ENCODE data around the gene GJB5. TPM values are rescaled to one million over a fixed set of nuclear protein-coding genes. Genes with fewer than 3 reads are reported as not detected.
"Not testable (repeated sequence)": the region's sequence is repeated elsewhere in the genome, so short reads cannot be mapped to it uniquely, and the experiment has no call there.

The GJB5 gene
- polyA plus RNA-seq, 1 donor: 0.39 TPM

DNA sequence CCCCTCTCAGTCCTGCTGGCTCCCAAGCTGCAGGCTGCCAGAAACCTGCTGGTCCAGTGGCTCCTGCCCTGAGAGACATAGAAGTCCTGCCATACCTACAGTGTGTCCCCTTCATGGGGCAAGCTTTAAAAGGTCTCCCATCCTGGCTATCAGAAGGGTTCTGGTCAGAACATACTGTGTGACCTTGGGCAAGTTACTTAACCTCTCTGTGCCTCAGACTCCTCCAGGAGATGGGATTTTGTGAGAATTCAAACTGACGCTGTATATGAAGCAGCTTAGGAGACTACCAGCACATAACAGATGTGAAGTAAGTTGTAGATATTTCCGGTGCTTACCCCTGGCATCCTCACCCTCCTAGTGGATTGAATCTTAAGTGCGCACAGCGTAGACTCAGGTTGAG, 8.7 kb upstream of the GJB5 start:
- DNase-seq: no peak

DNA sequence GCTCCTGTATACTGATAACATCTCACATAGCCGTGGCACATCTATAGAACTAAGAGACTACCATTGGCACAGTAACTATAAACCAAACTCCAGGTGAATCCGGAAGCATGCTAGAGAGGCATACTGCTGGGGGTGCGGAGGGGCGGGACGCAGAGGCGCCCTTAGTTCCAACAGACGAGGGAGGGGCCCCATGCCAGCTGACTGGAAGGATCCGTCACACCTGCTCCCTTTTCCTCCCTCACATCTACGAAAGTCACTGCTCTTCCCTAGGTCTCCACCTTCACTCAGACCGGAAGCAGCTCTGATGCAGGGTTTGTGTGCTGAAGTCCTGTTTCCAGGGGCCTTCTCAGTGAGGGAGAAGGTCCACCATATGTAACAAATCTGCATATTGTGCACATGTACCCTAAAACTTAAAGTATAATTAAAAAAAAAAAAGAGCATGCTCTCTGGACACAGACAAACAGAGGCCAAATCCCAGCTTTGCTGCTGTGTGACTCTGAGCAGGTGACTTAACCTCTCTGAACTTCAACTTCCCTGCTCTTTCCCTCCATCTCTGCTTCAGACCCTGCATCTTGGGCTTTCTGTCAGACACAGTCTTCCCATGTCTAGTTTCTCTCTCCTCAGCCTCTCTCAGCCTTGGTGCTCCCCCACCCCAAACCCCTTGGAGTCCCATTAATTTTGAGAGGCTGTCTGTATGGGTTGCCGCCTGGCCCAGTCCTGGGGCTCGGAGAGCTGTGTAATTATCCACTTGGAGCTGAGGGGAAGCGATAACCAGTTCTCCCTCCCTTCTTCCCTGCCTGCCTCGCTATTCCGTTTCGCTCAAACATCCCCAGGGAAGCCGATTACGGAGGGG, 7.8 kb upstream of the GJB5 start:
- no peak for DNase-seq

DNA sequence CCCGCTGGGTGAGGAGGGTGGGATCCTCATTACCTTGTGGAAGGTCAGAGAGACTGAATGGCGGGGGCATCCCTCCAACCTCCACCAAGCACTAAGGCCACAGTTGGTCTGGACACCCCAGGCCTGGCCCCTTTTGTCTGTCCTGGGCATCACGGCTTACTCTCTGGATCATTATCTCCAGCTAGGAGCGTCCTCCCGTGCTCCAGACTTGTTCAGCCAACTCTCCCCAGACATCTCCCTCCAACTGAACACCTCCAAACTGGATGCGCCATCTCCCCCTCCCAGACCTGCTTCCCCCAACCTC, 7.3 kb upstream of the GJB5 start:
- DNase-seq: no peak

DNA sequence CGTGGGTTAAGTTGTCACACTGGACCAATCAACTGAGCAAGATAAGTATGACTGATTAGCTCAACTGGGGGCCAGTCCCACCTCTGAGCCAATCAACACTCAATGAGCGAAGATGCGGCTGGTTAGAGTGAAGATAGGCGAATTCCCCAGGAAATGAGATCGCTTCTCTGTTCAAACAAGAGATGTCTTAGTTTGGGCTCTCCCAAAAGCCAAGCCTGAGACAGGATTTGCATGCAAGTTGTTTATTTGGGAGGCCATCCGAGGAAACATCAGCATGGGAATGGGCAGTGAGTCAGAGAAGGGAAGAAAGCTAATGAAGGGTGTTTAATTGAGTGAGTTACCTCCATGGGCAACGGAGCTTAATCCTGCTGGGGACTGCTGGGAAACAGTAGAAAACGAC, 4.9 kb upstream of the GJB5 start:
- no peak for DNase-seq

- no peak for DNase-seq
Observed at GRCh38 chr1:34750610-34751009, 4.2 kb upstream of the GJB5 start.

- DNase-seq: no peak
Observed at GRCh38 chr1:34753163-34753562, 1.7 kb upstream of the GJB5 start.

DNA sequence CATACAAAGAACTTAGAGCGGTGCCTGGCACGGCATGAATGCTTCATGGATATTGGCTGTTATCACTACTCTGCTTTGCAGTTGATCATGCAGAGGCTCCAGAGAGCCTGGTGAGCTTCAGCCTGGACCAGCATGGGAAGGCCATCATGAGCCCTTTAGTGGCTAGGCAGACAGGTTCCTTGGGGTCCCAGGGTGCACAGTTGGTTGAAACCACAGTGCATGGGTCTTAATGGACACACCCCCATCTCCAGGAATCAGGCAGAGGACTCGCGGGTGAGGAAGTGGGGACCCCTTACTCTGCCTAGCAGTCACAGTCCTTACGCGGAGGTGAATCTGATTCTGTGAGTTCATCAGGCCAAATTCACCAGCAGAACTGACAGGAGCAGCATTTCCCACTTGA, 1.1 kb downstream of the GJB5 start:
- no peak for DNase-seq

DNA sequence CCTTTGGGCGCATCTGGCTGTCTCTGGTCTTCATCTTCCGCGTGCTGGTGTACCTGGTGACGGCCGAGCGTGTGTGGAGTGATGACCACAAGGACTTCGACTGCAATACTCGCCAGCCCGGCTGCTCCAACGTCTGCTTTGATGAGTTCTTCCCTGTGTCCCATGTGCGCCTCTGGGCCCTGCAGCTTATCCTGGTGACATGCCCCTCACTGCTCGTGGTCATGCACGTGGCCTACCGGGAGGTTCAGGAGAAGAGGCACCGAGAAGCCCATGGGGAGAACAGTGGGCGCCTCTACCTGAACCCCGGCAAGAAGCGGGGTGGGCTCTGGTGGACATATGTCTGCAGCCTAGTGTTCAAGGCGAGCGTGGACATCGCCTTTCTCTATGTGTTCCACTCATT, 2.5 kb downstream of the GJB5 start:
- no peak for DNase-seq

- DNase-seq: no peak
Observed at GRCh38 chr1:34758751-34759150, 3.9 kb downstream of the GJB5 start.

GRCh38 chr1:34759503-34760357, 4.9 kb downstream of the GJB5 start, which contains the start of gene GJB4:
Gene GJB4, plus strand, starts transcription at chr1:34759740. Its CDS starts 1,515 bp downstream, at chr1:34761255.
- no peak for DNase-seq

GRCh38 chr1:34761176-34761761, 6.4 kb downstream of the GJB5 start:
- no peak for DNase-seq

DNA sequence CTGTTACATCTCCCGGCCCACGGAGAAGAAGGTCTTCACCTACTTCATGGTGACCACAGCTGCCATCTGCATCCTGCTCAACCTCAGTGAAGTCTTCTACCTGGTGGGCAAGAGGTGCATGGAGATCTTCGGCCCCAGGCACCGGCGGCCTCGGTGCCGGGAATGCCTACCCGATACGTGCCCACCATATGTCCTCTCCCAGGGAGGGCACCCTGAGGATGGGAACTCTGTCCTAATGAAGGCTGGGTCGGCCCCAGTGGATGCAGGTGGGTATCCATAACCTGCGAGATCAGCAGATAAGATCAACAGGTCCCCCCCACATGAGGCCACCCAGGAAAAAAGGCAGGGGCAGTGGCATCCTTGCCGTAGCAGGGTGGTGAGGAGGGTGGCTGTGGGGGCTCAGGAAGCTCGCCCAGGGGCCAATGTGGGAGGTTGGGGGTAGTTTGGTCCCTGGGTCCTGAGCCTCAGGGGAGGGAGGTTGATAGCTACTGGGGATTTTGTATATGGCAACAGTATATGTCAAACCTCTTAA, 7.0 kb downstream of the GJB5 start:
- no peak for DNase-seq

DNA sequence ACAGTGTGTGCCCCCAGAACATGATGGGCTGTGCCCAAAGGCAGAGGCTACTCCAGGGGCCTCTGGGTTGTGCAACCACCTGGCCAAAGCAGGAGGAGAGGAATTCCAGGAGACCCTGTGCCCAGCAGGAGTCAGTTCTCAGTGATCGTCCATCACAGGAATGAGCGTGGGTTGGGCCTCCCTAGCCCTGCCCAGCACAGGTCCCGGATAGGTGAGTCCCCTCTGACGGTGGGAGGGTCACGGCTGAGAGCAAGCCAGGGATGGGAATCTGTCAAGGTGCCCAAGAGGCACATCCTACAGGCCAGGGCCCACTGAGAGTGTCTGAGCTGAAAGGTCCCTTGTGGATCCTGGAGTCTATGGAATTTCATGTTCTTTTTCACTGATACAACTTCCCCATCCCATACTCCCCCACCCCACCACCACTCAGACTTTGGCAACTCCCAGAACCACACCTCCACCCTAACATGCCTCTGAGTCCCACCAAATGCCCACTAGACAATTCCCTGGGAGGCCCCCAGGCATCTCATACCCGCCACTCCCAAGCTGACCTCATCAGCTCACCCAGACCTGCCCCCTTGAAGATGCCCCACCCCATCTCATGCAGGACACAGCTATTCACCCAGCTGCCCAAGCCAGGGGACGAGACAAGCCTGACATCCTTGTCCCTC, 7.8 kb downstream of the GJB5 start:
- no peak for DNase-seq

- DNase-seq: no peak
Observed at GRCh38 chr1:34763142-34763781, 8.4 kb downstream of the GJB5 start.

GRCh38 chr1:34768856-34769255, 14.0 kb downstream of the GJB5 start:
- DNase-seq: no peak

DNA sequence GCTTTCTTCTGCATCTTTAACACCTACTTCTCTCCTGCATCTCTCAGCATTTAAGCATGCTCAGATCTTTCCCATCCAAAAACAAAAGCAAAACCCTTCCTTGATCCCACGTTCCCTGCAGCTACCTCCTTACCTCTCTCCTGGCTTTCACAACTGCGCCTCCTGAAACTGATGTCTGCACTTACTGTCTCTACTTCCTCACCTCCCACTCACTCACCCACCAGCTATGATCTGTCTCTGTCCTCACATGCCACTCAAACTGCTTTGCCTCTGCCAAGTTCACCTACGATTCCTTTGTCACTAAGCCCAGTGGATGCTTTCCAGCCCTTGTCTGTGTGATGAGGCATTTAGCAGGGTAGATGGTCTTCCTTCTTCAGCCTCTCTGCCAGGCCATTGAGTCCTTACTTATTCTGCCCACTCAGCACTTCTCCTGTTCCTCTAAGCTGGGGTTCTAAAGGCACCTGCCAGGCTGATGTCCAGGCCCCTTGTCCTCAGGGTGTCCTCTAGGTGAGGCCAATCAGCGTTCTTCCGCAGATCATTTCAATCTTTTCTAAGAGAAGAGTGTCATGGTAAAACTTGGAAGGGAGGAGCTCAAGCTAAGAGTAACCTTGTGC, 16.2 kb downstream of the GJB5 start:
- DNase-seq: no peak

DNA sequence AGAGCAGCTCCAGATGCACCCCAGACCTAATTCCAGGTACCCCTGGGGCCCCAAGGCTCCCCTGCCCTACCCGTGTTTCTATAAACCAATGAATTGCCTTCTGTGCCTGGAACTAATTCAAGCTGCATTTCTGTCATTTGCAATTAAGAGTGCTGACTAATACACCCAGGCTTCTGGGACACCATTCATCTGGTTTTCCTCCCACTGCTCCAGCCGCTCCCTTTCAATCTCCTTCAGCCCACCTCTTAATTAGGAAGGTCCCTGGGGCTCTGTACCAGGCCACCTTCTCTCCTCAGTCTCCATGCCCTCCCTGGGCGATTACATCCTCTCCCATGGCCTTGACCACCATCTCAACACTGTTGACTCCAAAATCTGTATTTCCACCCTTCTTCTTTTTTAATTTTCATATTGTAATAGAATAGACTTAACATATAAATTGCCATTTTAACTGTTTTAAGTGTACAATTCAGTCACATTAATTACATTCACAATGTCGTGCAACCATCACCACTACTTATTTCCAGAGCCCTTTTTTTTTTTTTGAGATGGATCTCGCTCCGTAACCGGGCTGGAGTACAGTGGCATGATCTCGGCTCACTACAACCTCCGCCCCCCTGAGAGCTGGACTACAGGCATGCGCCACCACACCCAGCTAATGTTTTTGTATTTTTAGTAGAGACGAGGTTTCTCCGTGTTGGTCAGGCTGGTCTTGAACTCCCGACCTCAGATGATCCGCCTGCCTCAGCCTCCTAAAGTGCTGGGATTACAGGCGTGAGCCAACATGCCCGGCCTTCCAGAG, 16.9 kb downstream of the GJB5 start:
- DNase-seq: no peak

DNA sequence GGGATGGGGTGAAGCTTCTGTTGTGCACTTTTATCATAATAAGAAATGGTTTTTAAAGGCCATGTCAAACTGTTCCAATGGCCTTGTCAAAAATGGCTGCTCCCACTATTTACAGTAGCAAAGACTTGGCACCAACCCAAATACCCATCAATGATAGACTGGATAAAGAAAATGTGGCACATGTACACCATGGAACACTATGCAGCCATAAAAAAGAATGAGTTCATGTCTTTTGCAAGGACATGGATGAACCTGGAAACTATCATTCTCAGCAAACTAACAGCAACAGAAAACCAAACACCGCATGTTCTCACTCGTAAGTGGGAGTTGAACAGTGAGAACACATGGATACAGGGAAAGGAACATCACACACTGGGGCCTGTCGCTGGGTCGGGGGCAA, 18.3 kb downstream of the GJB5 start:
- DNase-seq: not testable (repeated sequence)

DNA sequence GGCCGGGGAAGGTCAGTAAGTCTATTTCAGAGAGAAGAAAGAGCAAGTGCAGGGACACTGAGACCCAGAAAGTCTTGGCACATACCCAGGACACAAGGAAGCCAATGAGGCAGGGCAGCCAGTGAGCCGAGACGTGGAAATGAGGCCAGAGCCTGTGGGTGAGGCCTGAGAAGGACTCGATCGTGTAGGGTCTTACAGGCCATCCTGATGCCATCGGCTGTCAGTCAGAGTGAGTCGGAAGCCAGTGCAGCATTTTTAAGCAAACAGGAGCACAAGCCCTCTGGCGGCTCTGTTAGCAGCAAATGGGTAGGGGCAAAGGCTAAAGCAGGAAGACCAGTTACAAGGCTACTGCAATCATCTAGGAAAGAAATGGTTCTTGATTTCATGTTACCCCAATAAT, 20.1 kb downstream of the GJB5 start:
- no peak for DNase-seq

DNA sequence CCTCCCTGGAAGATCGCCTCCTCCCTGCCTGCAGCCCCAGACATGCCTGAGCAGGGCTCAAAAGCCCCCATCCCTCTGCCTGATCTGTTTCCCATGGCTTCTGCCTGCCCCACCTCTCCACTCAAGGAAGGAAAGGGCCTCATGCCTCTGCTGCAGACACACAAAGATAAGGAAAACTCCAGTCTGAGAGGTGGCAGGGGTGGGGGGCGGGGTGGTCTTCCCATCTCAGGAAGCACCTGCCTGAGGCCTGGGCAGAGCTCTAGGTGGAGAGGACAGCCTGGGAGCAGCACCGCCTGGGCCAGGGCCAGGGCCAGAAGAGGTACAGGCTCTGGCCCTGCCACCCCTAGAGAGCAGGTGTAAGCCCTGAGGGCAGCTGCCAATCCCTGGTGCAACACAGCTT, 22.1 kb downstream of the GJB5 start:
- DNase-seq: no peak

Data from hindlimb muscle (tissue), 1 donor.